OCI-LY3 (cell line): ENCODE results near the gene RPL41.

Experiments
- H2AFZ ChIP-seq: fragments of 200-600, 300-600 bp; shearing (Covaris generic); 2 replicates; pipeline ENCODE4 v1.6.0; 2014; ENCODE audit warnings: antibody characterized with exemption, low read depth, low read length
- H3K27ac ChIP-seq: fragments of 200-600, 300-600 bp; sonication (generic); 2 replicates; pipeline ENCODE4 v1.5.1; 2014; ENCODE audit warnings: mild to moderate bottlenecking, low read length, moderate library complexity, mixed read lengths
- H3K27me3 ChIP-seq: fragments of 200-600, 300-600 bp; sonication (generic); 2 replicates; pipeline ENCODE4 v1.6.1; 2014; ENCODE audit warnings: low read depth, low read length, mixed read lengths
- H3K36me3 ChIP-seq: fragments of 200-600, 300-600 bp; sonication (generic); replicated peaks from 2 replicates; pipeline ENCODE3; 2014; ENCODE audit warnings: low read depth, low read length, mixed read lengths
- H3K4me1 ChIP-seq: fragments of 300-600, 200-600 bp; sonication (generic); 2 replicates; pipeline ENCODE4 v1.6.1; 2014; ENCODE audit warnings: low read length, mixed read lengths
- H3K4me2 ChIP-seq: fragments of 200-600, 300-600 bp; sonication (generic); 2 replicates; pipeline ENCODE4 v1.6.1; 2014; ENCODE audit warnings: low read length, mixed read lengths
- H3K4me3 ChIP-seq: fragments of 300-600, 200-600 bp; sonication (generic); 2 replicates; pipeline ENCODE4 v1.5.1; 2014; ENCODE audit warnings: antibody characterized with exemption, mild to moderate bottlenecking, low read length, moderate library complexity
- H3K79me2 ChIP-seq: fragments of 300-600, 200-600 bp; shearing (Covaris generic); 2 replicates; pipeline ENCODE4 v1.6.1; 2014; ENCODE audit warnings: mild to moderate bottlenecking, low read length, mixed read lengths
- H3K9ac ChIP-seq: fragments of 300-600, 200-600 bp; shearing (Covaris generic); 2 replicates; pipeline ENCODE4 v1.6.0; 2014; ENCODE audit warnings: mild to moderate bottlenecking, low read length, moderate library complexity
- H3K9me3 ChIP-seq: fragments of 200-600, 300-600 bp; shearing (Covaris generic); 2 replicates; pipeline ENCODE4 v1.6.1; 2014; ENCODE audit warnings: low read length, mixed read lengths; ENCODE audit not compliant: insufficient read depth
- H4K20me1 ChIP-seq: fragments of 200-600, 300-600 bp; sonication (generic); 2 replicates; pipeline ENCODE4 v1.6.1; 2016; ENCODE audit warnings: low read length, mixed read lengths; ENCODE audit not compliant: insufficient read depth
- EZH2phosphoT487 ChIP-seq: fragments of 200-600 bp; shearing (Covaris generic); IDR thresholded peaks from 2 replicates; pipeline ENCODE4 v1.6.1; 2018; ENCODE audit warnings: antibody characterized with exemption, mixed run types, low read depth
- TF ChIP-seq, protein P1 (sequence below): fragments of 200-600, 300-600 bp; sonication (generic); IDR thresholded peaks from 2 replicates; pipeline ENCODE4 v1.5.1; 2014; ENCODE audit warnings: antibody characterized with exemption, low read length, low read depth

RPL41 gene

GRCh38 chr12:56129942-56130495 lies 13.6 kb downstream of the RPL41 start:
- no peaks in the 10 kb centered on the region for H3K9me3 ChIP-seq
- H3K79me2 ChIP-seq = peaks cover 11% of the 10 kb centered on the region
- no peak overlapping the region for H3K4me3 ChIP-seq
- no peaks in the 10 kb centered on the region for H3K27me3 ChIP-seq
- peaks cover 29% of the 10 kb centered on the region for H3K4me1 ChIP-seq
- no peak overlapping the region for H3K9ac ChIP-seq
- peaks cover 37% of the 10 kb centered on the region for H3K36me3 ChIP-seq
- no peak overlapping the region for H2AFZ ChIP-seq
- H4K20me1 ChIP-seq = no peaks in the 10 kb centered on the region
- H3K4me2 ChIP-seq = peak overlapping the region; percentile 86
- TF ChIP-seq EZH2phosphoT487 = no peak
- TF ChIP-seq, protein P1, sequence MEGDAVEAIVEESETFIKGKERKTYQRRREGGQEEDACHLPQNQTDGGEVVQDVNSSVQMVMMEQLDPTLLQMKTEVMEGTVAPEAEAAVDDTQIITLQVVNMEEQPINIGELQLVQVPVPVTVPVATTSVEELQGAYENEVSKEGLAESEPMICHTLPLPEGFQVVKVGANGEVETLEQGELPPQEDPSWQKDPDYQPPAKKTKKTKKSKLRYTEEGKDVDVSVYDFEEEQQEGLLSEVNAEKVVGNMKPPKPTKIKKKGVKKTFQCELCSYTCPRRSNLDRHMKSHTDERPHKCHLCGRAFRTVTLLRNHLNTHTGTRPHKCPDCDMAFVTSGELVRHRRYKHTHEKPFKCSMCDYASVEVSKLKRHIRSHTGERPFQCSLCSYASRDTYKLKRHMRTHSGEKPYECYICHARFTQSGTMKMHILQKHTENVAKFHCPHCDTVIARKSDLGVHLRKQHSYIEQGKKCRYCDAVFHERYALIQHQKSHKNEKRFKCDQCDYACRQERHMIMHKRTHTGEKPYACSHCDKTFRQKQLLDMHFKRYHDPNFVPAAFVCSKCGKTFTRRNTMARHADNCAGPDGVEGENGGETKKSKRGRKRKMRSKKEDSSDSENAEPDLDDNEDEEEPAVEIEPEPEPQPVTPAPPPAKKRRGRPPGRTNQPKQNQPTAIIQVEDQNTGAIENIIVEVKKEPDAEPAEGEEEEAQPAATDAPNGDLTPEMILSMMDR = no peak
- H3K27ac ChIP-seq = no peak overlapping the region

- H3K4me2 ChIP-seq = no peak overlapping the region
- H3K27me3 ChIP-seq = no peaks in the 10 kb centered on the region
- H3K9ac ChIP-seq = no peak overlapping the region
These were observed 14.4 kb downstream of the RPL41 start for GRCh38 chr12:56130876-56131275.

GRCh38 chr12:56134897-56135296 lies 18.5 kb downstream of the RPL41 start:
- H3K79me2 ChIP-seq = no peaks in the 10 kb centered on the region
- TF ChIP-seq, protein P1 = no peak
- no peak for TF ChIP-seq EZH2phosphoT487
- H3K27me3 ChIP-seq = no peaks in the 10 kb centered on the region
- H3K36me3 ChIP-seq = peaks cover 61% of the 10 kb centered on the region
- H3K4me2 ChIP-seq = no peak overlapping the region
- no peak overlapping the region for H3K27ac ChIP-seq
- H3K9me3 ChIP-seq = no peaks in the 10 kb centered on the region
- no peak overlapping the region for H3K4me3 ChIP-seq
- H4K20me1 ChIP-seq = no peaks in the 10 kb centered on the region
- H3K4me1 ChIP-seq = no peaks in the 10 kb centered on the region
- no peak overlapping the region for H3K9ac ChIP-seq
- no peak overlapping the region for H2AFZ ChIP-seq

More at GRCh38 chr12:56130876-56131275, 14.4 kb downstream of the RPL41 start:
- Histone ChIP-seq H3K79me2 (peaks cover 11% of the 10 kb centered on the region), H3K4me1 (peaks cover 22% of the 10 kb centered on the region), H3K4me3 (no peak overlapping the region), H4K20me1 (no peaks in the 10 kb centered on the region), H3K9me3 (no peaks in the 10 kb centered on the region), H3K36me3 (peaks cover 37% of the 10 kb centered on the region), H2AFZ (no peak overlapping the region), H3K27ac (no peak overlapping the region)
- TF ChIP-seq, protein P1 = no peak
- TF ChIP-seq EZH2phosphoT487 = no peak

DNA sequence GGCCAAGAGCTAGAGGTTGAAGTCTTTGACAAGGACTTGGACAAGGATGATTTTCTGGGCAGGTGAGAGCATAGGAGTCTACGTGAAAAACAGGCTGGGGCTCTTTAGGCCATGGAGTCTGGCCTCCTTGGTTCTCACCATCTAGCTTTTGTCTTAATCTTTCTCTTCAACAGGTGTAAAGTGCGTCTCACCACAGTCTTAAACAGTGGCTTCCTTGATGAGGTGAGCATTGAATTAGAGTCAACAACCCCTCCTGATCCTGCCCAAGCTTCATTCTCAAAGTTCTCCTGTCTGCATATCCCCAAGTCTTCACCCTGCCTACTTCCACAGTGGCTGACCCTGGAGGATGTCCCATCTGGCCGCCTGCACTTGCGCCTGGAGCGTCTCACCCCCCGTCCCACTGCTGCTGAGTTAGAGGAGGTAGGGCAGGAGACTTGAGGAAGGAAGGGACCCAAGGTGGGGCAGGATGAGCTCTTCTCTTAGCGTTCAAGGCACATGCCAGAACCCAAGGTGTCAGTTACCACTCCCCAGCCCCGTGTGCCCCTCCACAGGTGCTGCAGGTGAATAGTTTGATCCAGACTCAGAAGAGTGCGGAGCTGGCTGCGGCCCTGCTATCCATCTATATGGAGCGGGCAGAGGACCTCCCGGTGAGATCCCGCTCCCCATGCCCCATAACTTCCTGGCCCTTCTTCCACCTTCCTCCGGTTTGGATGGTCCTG lies 21.6 kb downstream of the RPL41 start:
- H3K9ac ChIP-seq = no peak overlapping the region
- H3K36me3 ChIP-seq = peaks cover 60% of the 10 kb centered on the region
- no peaks in the 10 kb centered on the region for H4K20me1 ChIP-seq
- H2AFZ ChIP-seq = no peak overlapping the region
- no peak overlapping the region for H3K4me2 ChIP-seq
- no peaks in the 10 kb centered on the region for H3K79me2 ChIP-seq
- H3K27me3 ChIP-seq = no peaks in the 10 kb centered on the region
- TF ChIP-seq, protein P1 = no peak
- TF ChIP-seq EZH2phosphoT487 = no peak
- H3K4me3 ChIP-seq = no peak overlapping the region
- H3K4me1 ChIP-seq = no peaks in the 10 kb centered on the region
- no peaks in the 10 kb centered on the region for H3K9me3 ChIP-seq
- H3K27ac ChIP-seq = no peak overlapping the region
